ENCODE data around the gene SCAP.

The SCAP gene

GRCh38 chr3:47430606-47431005 is 45.1 kb downstream of the SCAP start:
- no peak for DNase-seq (ENCODE audit: low spot score)

GRCh38 chr3:47429476-47430270 is 46.1 kb downstream of the SCAP start:
- DNase-seq (ENCODE audit: low spot score): no peak

GRCh38 chr3:47428662-47429061 is 47.1 kb downstream of the SCAP start:
- no peak for DNase-seq (ENCODE audit: low spot score)

GRCh38 chr3:47427866-47428265 is 47.9 kb downstream of the SCAP start:
- no peak for DNase-seq (ENCODE audit: low spot score)

- DNase-seq (ENCODE audit: low spot score): no peak
These were observed 49.8 kb downstream of the SCAP start for GRCh38 chr3:47425959-47426358.

- no peak for DNase-seq (ENCODE audit: low spot score)
These were observed 50.4 kb downstream of the SCAP start for GRCh38 chr3:47425383-47425778.

GRCh38 chr3:47424434-47425382 is 51.0 kb downstream of the SCAP start:
- no peak for DNase-seq (ENCODE audit: low spot score)

GRCh38 chr3:47423548-47424145 is 52.1 kb downstream of the SCAP start:
- no peak for DNase-seq (ENCODE audit: low spot score)

- no peak for DNase-seq (ENCODE audit: low spot score)
These were observed 53.0 kb downstream of the SCAP start for GRCh38 chr3:47422743-47423142.

- peak; percentile 56 for DNase-seq (ENCODE audit: low spot score)
These were observed 53.7 kb downstream of the SCAP start for GRCh38 chr3:47421741-47422649.

- DNase-seq (ENCODE audit: low spot score): peak; percentile 95
These were observed 54.9 kb downstream of the SCAP start for GRCh38 chr3:47420511-47421484.

GRCh38 chr3:47420044-47420430 is 55.7 kb downstream of the SCAP start:
- DNase-seq (ENCODE audit: low spot score): no peak

- DNase-seq (ENCODE audit: low spot score): no peak
These were observed 56.4 kb downstream of the SCAP start for GRCh38 chr3:47419083-47420043.

GRCh38 chr3:47418167-47419082 is 57.3 kb downstream of the SCAP start:
- peak; percentile 25 for DNase-seq (ENCODE audit: low spot score)

- no peak for DNase-seq (ENCODE audit: low spot score)
These were observed 59.7 kb downstream of the SCAP start for GRCh38 chr3:47416041-47416440.

GRCh38 chr3:47414666-47415587 is 60.8 kb downstream of the SCAP start:
- no peak for DNase-seq (ENCODE audit: low spot score)

- DNase-seq (ENCODE audit: low spot score): no peak
These were observed 61.6 kb downstream of the SCAP start for GRCh38 chr3:47414161-47414564.

All from GM03348 (cell line).